ENCODE results near the gene SLC29A2.

Gene SLC29A2

GRCh38 chr11:66314561-66315497, 56.7 kb downstream of the SLC29A2 start:
- Histone ChIP-seq H3K4me3 (IDR thresholded peaks at IDR 0.05; ENCODE audit: insufficient read depth, low read depth, low read length) (no peak overlapping the region), H4K20me1 (ENCODE audit: insufficient read depth) (no peaks in the 10 kb centered on the region), H2AFZ (ENCODE audit: low read depth) (no peak overlapping the region), H3K4me2 (no peak overlapping the region), H3K4me1 (ENCODE audit: low read depth, poor library complexity, severe bottlenecking) (peaks cover 7% of the 10 kb centered on the region), H3K27ac (no peak overlapping the region), H3K79me2 (ENCODE audit: insufficient read depth, low read depth) (no peaks in the 10 kb centered on the region), H3K9ac (no peak overlapping the region), H3K27me3 (ENCODE audit: insufficient read depth, low read depth) (peaks cover 2% of the 10 kb centered on the region; the same call in 1 of the 2 replicates), H3K36me3 (ENCODE audit: insufficient read depth) (no peaks in the 10 kb centered on the region)
- no peak for TF ChIP-seq CTCF (conservative IDR thresholded peaks at IDR 0.05; ENCODE audit: low read depth, low read length)

DNA sequence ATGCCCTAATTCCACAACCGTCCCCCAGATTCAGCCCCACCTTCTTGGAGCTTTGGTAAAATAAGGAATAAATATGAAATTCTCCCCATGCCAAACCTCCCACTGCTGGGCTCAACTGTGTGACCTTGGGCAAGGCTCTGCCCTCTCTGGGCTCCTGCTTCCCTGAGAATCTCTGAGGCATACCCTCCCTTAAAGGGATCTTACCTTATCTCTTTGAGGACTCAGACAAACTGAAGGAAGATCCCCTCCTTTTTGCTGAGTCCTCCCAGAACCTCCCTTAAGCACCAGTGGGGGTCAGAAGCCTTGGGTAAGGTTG, 57.4 kb downstream of the SLC29A2 start:
- H3K9ac ChIP-seq, result no peak overlapping the region
- H3K4me2 ChIP-seq, result no peak overlapping the region
- H3K79me2 ChIP-seq (ENCODE audit: insufficient read depth, low read depth), result no peaks in the 10 kb centered on the region
- TF ChIP-seq CTCF (conservative IDR thresholded peaks at IDR 0.05; ENCODE audit: low read depth, low read length), result no peak
- no peaks in the 10 kb centered on the region for H4K20me1 ChIP-seq (ENCODE audit: insufficient read depth)
- H2AFZ ChIP-seq (ENCODE audit: low read depth), result no peak overlapping the region
- no peaks in the 10 kb centered on the region for H3K36me3 ChIP-seq (ENCODE audit: insufficient read depth)
- H3K27me3 ChIP-seq (ENCODE audit: insufficient read depth, low read depth), result peaks cover 2% of the 10 kb centered on the region; the same call in 1 of the 2 replicates
- no peak overlapping the region for H3K27ac ChIP-seq
- no peak overlapping the region for H3K4me3 ChIP-seq (IDR thresholded peaks at IDR 0.05; ENCODE audit: insufficient read depth, low read depth, low read length)
- peaks cover 7% of the 10 kb centered on the region for H3K4me1 ChIP-seq (ENCODE audit: low read depth, poor library complexity, severe bottlenecking)

GRCh38 chr11:66313321-66314185, 58.0 kb downstream of the SLC29A2 start:
- no peaks in the 10 kb centered on the region for H3K36me3 ChIP-seq (ENCODE audit: insufficient read depth)
- peaks cover 7% of the 10 kb centered on the region for H3K4me1 ChIP-seq (ENCODE audit: low read depth, poor library complexity, severe bottlenecking)
- no peaks in the 10 kb centered on the region for H4K20me1 ChIP-seq (ENCODE audit: insufficient read depth)
- TF ChIP-seq CTCF (conservative IDR thresholded peaks at IDR 0.05; ENCODE audit: low read depth, low read length), result no peak
- peak overlapping the region; percentile 59; the same call in 1 of the 2 replicates for H3K4me2 ChIP-seq
- H3K79me2 ChIP-seq (ENCODE audit: insufficient read depth, low read depth), result no peaks in the 10 kb centered on the region
- no peak overlapping the region; the same call in 1 of the 2 replicates for H3K9ac ChIP-seq
- H3K27ac ChIP-seq, result no peak overlapping the region
- H3K4me3 ChIP-seq (IDR thresholded peaks at IDR 0.05; ENCODE audit: insufficient read depth, low read depth, low read length), result no peak overlapping the region
- H2AFZ ChIP-seq (ENCODE audit: low read depth), result peak overlapping the region; percentile 72
- H3K27me3 ChIP-seq (ENCODE audit: insufficient read depth, low read depth), result peaks cover 2% of the 10 kb centered on the region; the same call in 1 of the 2 replicates

DNA sequence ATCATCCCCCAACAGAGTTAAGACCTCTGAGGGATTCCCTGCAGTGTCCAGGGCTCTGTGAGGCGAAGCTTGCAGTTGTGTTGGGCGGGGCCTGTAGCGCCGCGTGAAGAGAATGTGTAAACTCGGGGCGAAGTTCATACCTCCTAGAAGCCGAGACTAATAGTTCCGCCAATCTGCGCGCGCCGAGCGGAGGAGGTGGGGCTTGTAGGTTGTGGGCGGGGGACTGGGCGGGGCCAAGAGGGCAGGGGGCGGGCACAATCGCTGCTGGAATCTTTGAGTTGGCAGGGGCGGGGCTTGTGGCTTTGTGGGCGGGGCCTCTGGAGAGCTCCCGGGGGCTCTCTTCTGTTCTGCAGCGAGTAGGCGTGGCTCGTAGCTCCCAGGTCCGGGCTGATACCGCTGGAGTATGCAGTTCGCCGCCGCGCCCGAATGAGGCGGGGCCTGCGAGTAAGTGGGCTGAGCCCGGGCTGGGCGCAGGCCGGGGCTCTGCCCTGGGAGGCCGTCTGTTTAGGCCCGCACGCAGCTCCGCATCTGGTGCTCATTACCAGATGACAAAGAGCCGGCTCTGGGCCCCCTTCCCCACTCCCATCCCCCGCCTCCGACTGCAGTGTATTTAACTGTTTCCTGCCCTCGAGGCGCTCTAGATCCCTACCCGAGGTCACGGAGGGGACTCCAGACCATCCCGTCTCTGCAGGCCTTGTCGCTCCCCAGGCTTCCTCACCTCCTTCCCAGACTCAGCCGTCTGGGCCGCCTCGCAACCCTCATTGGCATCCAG, 58.8 kb downstream of the SLC29A2 start:
- H3K36me3 ChIP-seq (ENCODE audit: insufficient read depth), result no peaks in the 10 kb centered on the region
- peaks cover 2% of the 10 kb centered on the region; the same call in 1 of the 2 replicates for H3K27me3 ChIP-seq (ENCODE audit: insufficient read depth, low read depth)
- H3K4me2 ChIP-seq, result peak overlapping the region; percentile 89
- H3K4me3 ChIP-seq (IDR thresholded peaks at IDR 0.05; ENCODE audit: insufficient read depth, low read depth, low read length), result no peak overlapping the region
- H3K79me2 ChIP-seq (ENCODE audit: insufficient read depth, low read depth), result no peaks in the 10 kb centered on the region
- H3K9ac ChIP-seq, result no peak overlapping the region; the same call in 1 of the 2 replicates
- H2AFZ ChIP-seq (ENCODE audit: low read depth), result peak overlapping the region; percentile 74
- TF ChIP-seq CTCF (conservative IDR thresholded peaks at IDR 0.05; ENCODE audit: low read depth, low read length), result no peak
- H3K27ac ChIP-seq, result peak overlapping the region; percentile 64
- peaks cover 4% of the 10 kb centered on the region for H3K4me1 ChIP-seq (ENCODE audit: low read depth, poor library complexity, severe bottlenecking)
- H4K20me1 ChIP-seq (ENCODE audit: insufficient read depth), result no peaks in the 10 kb centered on the region
